ENCODE measurements around the gene R3HDM2. TPM values are rescaled to one million over a fixed set of nuclear protein-coding genes. Genes with fewer than 3 reads are reported as not detected.

Gene R3HDM2
- total RNA-seq, 1 experiment from 2014 or later, result 45.4 TPM

DNA sequence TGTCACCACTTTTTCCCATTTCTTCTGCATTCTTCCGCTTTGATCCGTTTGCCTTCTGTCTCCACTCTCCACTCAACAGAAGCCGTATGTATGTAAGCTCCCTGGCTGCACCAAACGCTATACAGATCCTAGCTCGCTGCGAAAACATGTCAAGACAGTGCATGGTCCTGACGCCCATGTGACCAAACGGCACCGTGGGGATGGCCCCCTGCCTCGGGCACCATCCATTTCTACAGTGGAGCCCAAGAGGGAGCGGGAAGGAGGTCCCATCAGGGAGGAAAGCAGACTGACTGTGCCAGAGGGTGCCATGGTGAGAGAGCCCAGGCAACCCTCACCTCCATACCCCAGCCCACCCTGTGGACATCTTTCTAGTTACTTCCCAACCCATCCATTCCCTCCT lies 37.1 kb upstream of the R3HDM2 start:
- ChIA-PET POLR2A (no interaction called here), RAD21 (ENCODE audit: low non-redundant PET in 1 of 2, low total read pairs in 2 of 2, uncharacterized antibody in 2 of 2, unreplicated experiment in 2 of 2) (no interaction called here), CTCF (no interaction called here)
- Histone ChIP-seq H3K36me3 (ENCODE audit: control insufficient read depth in 1 of 2, insufficient read depth in 2 of 2, low read length in 2 of 2) (no peaks in the 10 kb centered on the region), H3K27me3 (ENCODE audit: insufficient read depth, low read length) (peaks cover 30% of the 10 kb centered on the region), H3K27ac (ENCODE audit: low read depth, low read length) (no peak overlapping the region), H3K9me2 (ENCODE audit: insufficient read depth) (no peaks in the 10 kb centered on the region), H2AFZ (ENCODE audit: low read depth, low read length, poor library complexity, severe bottlenecking) (no peak overlapping the region), H3K9me3 (ENCODE audit: control insufficient read depth in 1 of 2, insufficient read depth in 1 of 2, low read depth in 1 of 2, low read length in 2 of 2) (no peaks in the 10 kb centered on the region), H3K79me2 (ENCODE audit: insufficient read depth, low read length) (no peaks in the 10 kb centered on the region), H3K9ac (ENCODE audit: low read length) (no peak overlapping the region), H3K4me1 (ENCODE audit: control insufficient read depth in 1 of 2, insufficient read depth in 2 of 2, low read length in 2 of 2) (peaks cover 0 to 3% of the 10 kb centered on the region in 2 experiments; a peak in 3 of 4 replicates), H3K4me3 (replicated peaks in 1 of 2; ENCODE audit: low read depth in 1 of 2, low read length in 2 of 2) (no peak overlapping the region), H3K4me2 (ENCODE audit: low read length) (no peak overlapping the region), H4K20me1 (ENCODE audit: insufficient read depth) (no peaks in the 10 kb centered on the region)
- DNase-seq (ENCODE audit: low read depth, low spot score), result no peak
- intact Hi-C loops (cut with micrococcal nuclease), result no loop called here
- ATAC-seq, result no peak
- no TSS peak for BruUV-seq (replicated peaks)
- TF ChIP-seq, protein P1, sequence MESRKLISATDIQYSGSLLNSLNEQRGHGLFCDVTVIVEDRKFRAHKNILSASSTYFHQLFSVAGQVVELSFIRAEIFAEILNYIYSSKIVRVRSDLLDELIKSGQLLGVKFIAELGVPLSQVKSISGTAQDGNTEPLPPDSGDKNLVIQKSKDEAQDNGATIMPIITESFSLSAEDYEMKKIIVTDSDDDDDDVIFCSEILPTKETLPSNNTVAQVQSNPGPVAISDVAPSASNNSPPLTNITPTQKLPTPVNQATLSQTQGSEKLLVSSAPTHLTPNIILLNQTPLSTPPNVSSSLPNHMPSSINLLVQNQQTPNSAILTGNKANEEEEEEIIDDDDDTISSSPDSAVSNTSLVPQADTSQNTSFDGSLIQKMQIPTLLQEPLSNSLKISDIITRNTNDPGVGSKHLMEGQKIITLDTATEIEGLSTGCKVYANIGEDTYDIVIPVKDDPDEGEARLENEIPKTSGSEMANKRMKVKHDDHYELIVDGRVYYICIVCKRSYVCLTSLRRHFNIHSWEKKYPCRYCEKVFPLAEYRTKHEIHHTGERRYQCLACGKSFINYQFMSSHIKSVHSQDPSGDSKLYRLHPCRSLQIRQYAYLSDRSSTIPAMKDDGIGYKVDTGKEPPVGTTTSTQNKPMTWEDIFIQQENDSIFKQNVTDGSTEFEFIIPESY (IDR thresholded peaks at IDR 0.05; ENCODE audit: extremely low read depth, insufficient replicate concordance, low read length), result no peak
- TF ChIP-seq ZFX (IDR thresholded peaks at IDR 0.05), result no peak
- TF ChIP-seq POLR2AphosphoS5 (IDR thresholded peaks at IDR 0.05; ENCODE audit: low read depth, low read length), result no peak
- no peak for TF ChIP-seq JUND (IDR thresholded peaks at IDR 0.05)
- no peak for TF ChIP-seq YY1 (IDR thresholded peaks at IDR 0.05; ENCODE audit: extremely low read depth, insufficient replicate concordance, low read depth, low read length)
- TF ChIP-seq SIN3A (IDR thresholded peaks at IDR 0.05; ENCODE audit: low read depth), result no peak
- TF ChIP-seq FOSL1 (IDR thresholded peaks at IDR 0.05; ENCODE audit: low read depth), result no peak
- TF ChIP-seq SP1 (IDR thresholded peaks at IDR 0.05; ENCODE audit: low read depth), result no peak
- no peak for TF ChIP-seq CBX3 (IDR thresholded peaks at IDR 0.05; ENCODE audit: low read depth)
- TF ChIP-seq TCF7L2 (IDR thresholded peaks at IDR 0.05; ENCODE audit: borderline replicate concordance, extremely low read depth, insufficient read depth, insufficient read length), result no peak
- TF ChIP-seq, protein P2, sequence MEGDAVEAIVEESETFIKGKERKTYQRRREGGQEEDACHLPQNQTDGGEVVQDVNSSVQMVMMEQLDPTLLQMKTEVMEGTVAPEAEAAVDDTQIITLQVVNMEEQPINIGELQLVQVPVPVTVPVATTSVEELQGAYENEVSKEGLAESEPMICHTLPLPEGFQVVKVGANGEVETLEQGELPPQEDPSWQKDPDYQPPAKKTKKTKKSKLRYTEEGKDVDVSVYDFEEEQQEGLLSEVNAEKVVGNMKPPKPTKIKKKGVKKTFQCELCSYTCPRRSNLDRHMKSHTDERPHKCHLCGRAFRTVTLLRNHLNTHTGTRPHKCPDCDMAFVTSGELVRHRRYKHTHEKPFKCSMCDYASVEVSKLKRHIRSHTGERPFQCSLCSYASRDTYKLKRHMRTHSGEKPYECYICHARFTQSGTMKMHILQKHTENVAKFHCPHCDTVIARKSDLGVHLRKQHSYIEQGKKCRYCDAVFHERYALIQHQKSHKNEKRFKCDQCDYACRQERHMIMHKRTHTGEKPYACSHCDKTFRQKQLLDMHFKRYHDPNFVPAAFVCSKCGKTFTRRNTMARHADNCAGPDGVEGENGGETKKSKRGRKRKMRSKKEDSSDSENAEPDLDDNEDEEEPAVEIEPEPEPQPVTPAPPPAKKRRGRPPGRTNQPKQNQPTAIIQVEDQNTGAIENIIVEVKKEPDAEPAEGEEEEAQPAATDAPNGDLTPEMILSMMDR (IDR thresholded peaks at IDR 0.05 in 2 of 3, conservative IDR thresholded peaks at IDR 0.05 in 1 of 3; ENCODE audit: borderline replicate concordance in 1 of 3, insufficient read depth in 1 of 3, low read depth in 2 of 3, low read length in 2 of 3), result no peak
- TF ChIP-seq POLR2A (IDR thresholded peaks at IDR 0.05; ENCODE audit: borderline replicate concordance, extremely low read depth, insufficient read depth, insufficient read length), result no peak
- TF ChIP-seq ZNF274 (IDR thresholded peaks at IDR 0.05; ENCODE audit: low read depth, low read length), result no peak
- TF ChIP-seq SRF (IDR thresholded peaks at IDR 0.05; ENCODE audit: low read depth), result no peak
- TF ChIP-seq ELF1 (IDR thresholded peaks at IDR 0.05; ENCODE audit: borderline replicate concordance, low read depth), result no peak
- TF ChIP-seq CEBPB (IDR thresholded peaks at IDR 0.05; ENCODE audit: low read depth), result no peak
- no peak for TF ChIP-seq EGR1 (IDR thresholded peaks at IDR 0.05; ENCODE audit: low read depth)
- TF ChIP-seq, protein P3, sequence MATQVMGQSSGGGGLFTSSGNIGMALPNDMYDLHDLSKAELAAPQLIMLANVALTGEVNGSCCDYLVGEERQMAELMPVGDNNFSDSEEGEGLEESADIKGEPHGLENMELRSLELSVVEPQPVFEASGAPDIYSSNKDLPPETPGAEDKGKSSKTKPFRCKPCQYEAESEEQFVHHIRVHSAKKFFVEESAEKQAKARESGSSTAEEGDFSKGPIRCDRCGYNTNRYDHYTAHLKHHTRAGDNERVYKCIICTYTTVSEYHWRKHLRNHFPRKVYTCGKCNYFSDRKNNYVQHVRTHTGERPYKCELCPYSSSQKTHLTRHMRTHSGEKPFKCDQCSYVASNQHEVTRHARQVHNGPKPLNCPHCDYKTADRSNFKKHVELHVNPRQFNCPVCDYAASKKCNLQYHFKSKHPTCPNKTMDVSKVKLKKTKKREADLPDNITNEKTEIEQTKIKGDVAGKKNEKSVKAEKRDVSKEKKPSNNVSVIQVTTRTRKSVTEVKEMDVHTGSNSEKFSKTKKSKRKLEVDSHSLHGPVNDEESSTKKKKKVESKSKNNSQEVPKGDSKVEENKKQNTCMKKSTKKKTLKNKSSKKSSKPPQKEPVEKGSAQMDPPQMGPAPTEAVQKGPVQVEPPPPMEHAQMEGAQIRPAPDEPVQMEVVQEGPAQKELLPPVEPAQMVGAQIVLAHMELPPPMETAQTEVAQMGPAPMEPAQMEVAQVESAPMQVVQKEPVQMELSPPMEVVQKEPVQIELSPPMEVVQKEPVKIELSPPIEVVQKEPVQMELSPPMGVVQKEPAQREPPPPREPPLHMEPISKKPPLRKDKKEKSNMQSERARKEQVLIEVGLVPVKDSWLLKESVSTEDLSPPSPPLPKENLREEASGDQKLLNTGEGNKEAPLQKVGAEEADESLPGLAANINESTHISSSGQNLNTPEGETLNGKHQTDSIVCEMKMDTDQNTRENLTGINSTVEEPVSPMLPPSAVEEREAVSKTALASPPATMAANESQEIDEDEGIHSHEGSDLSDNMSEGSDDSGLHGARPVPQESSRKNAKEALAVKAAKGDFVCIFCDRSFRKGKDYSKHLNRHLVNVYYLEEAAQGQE (IDR thresholded peaks at IDR 0.05; ENCODE audit: low read depth), result no peak

Data from HCT116 (cell line).